ENCODE measurements around the gene FBXW7. TPM values are rescaled to one million over a fixed set of nuclear protein-coding genes. Genes with fewer than 3 reads are reported as not detected.

The FBXW7 gene
- total RNA-seq, 1 experiment from 2014 or later: 23.0 TPM

DNA sequence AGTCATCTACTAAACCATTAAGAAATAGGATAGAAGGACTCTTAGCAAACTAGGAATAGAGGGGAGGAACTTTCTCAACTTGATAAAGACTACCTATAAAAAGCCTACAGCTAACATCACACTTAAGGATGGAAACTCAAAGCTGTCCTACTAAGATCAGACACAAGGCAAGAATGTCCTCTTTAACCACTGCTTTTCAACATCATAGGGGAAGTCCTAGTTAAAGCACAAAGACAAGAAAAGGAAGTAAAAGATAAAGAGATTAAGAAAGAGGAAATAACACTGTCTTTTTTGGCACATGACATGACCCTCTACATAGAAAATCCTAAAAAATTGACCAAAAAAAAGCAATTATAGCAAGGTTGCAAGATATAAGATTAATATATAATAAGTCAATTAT, 136.6 kb downstream of the FBXW7 start:
- Histone ChIP-seq H3K4me2 (ENCODE audit: low read length) (no peak overlapping the region), H3K9ac (ENCODE audit: low read length) (no peak overlapping the region), H3K4me1 (ENCODE audit: control insufficient read depth in 1 of 2, insufficient read depth in 2 of 2, low read length in 2 of 2) (no peaks in the 10 kb centered on the region), H3K9me2 (ENCODE audit: insufficient read depth) (no peaks in the 10 kb centered on the region), H3K27ac (ENCODE audit: low read depth, low read length) (no peak overlapping the region), H3K4me3 (replicated peaks in 1 of 2; ENCODE audit: low read depth in 1 of 2, low read length in 2 of 2) (no peak overlapping the region), H2AFZ (ENCODE audit: low read depth, low read length, poor library complexity, severe bottlenecking) (no peak overlapping the region), H4K20me1 (ENCODE audit: insufficient read depth) (no peaks in the 10 kb centered on the region), H3K9me3 (ENCODE audit: control insufficient read depth in 1 of 2, insufficient read depth in 1 of 2, low read depth in 1 of 2, low read length in 2 of 2) (no peaks in the 10 kb centered on the region), H3K36me3 (ENCODE audit: control insufficient read depth in 1 of 2, insufficient read depth in 2 of 2, low read length in 2 of 2) (no peaks in the 10 kb centered on the region), H3K79me2 (ENCODE audit: insufficient read depth, low read length) (peaks cover 29% of the 10 kb centered on the region), H3K27me3 (ENCODE audit: insufficient read depth, low read length) (no peaks in the 10 kb centered on the region)
- no peak for ATAC-seq
- ChIA-PET CTCF (interaction anchor here (0.8 kb wide), 1 partner anchor 10 kb away, joined by 3 read pairs; no protein-coding TSS in a partner anchor), POLR2A (no interaction called here), RAD21 (ENCODE audit: low non-redundant PET in 1 of 2, low total read pairs in 2 of 2, uncharacterized antibody in 2 of 2, unreplicated experiment in 2 of 2) (no interaction called here)
- TF ChIP-seq TCF7L2 (IDR thresholded peaks at IDR 0.05; ENCODE audit: borderline replicate concordance, extremely low read depth, insufficient read depth, insufficient read length) (no peak), POLR2AphosphoS5 (IDR thresholded peaks at IDR 0.05; ENCODE audit: low read depth, low read length) (no peak)
- no peak for DNase-seq (ENCODE audit: low read depth, low spot score)
- intact Hi-C loops (cut with micrococcal nuclease): loop anchor here (10.0 kb wide), 2 partner anchors 864 to 1284 kb away; no protein-coding TSS in a partner anchor
- BruUV-seq (replicated peaks): no TSS peak

- ATAC-seq (no peak), DNase-seq (ENCODE audit: low read depth, low spot score) (no peak)
- Histone ChIP-seq H3K4me3 (replicated peaks in 1 of 2; ENCODE audit: low read depth in 1 of 2, low read length in 2 of 2) (no peak overlapping the region), H3K36me3 (ENCODE audit: control insufficient read depth in 1 of 2, insufficient read depth in 2 of 2, low read length in 2 of 2) (no peaks in the 10 kb centered on the region), H3K4me2 (ENCODE audit: low read length) (no peak overlapping the region), H3K9me2 (ENCODE audit: insufficient read depth) (no peaks in the 10 kb centered on the region), H3K4me1 (ENCODE audit: control insufficient read depth in 1 of 2, insufficient read depth in 2 of 2, low read length in 2 of 2) (no peaks in the 10 kb centered on the region), H3K9ac (ENCODE audit: low read length) (no peak overlapping the region), H2AFZ (ENCODE audit: low read depth, low read length, poor library complexity, severe bottlenecking) (no peak overlapping the region), H4K20me1 (ENCODE audit: insufficient read depth) (no peaks in the 10 kb centered on the region), H3K79me2 (ENCODE audit: insufficient read depth, low read length) (peaks cover 32% of the 10 kb centered on the region), H3K27ac (ENCODE audit: low read depth, low read length) (no peak overlapping the region), H3K27me3 (ENCODE audit: insufficient read depth, low read length) (no peaks in the 10 kb centered on the region), H3K9me3 (ENCODE audit: control insufficient read depth in 1 of 2, insufficient read depth in 1 of 2, low read depth in 1 of 2, low read length in 2 of 2) (no peaks in the 10 kb centered on the region)
- no TSS peak for BruUV-seq (replicated peaks)
- TF ChIP-seq CTCF (IDR thresholded peaks at IDR 0.05 in 2 of 3, conservative IDR thresholded peaks at IDR 0.05 in 1 of 3; ENCODE audit: borderline replicate concordance in 1 of 3, insufficient read depth in 1 of 3, low read depth in 2 of 3, low read length in 2 of 3) (peak; percentile 29 to 40 (median 37); a peak in 4 of 6 replicates), CEBPB (IDR thresholded peaks at IDR 0.05; ENCODE audit: low read depth) (no peak), RAD21 (IDR thresholded peaks at IDR 0.05; ENCODE audit: low read depth) (peak; percentile 47)
- POLR2A ChIA-PET: no interaction called here
- intact Hi-C loops (cut with micrococcal nuclease): loop anchor here (10.0 kb wide), 2 partner anchors 863 to 1283 kb away; no protein-coding TSS in a partner anchor
- RAD21 ChIA-PET (ENCODE audit: low non-redundant PET in 1 of 2, low total read pairs in 2 of 2, uncharacterized antibody in 2 of 2, unreplicated experiment in 2 of 2): no interaction called here
- CTCF ChIA-PET: interaction anchor here (0.8 kb wide), 1 partner anchor 202 kb away, joined by 4 read pairs; no protein-coding TSS in a partner anchor
Observed at GRCh38 chr4:152398060-152398459, 137.8 kb downstream of the FBXW7 start.

Measured in HCT116 (cell line).